PC-9 (cell line): ENCODE measurements around the gene ADM5.

Experiments used
- EZH2 ChIP-seq: fragments of 200-600 bp; sonication (generic); IDR thresholded peaks from 2 replicates; pipeline ENCODE4 v1.8.0; 2017; ENCODE audit warnings: antibody characterized with exemption, low read depth
- TF ChIP-seq, protein P1 (sequence below): fragments of 200-600 bp; sonication (generic); conservative IDR thresholded peaks from 2 replicates; pipeline ENCODE4 v1.6.1; 2017; ENCODE audit warnings: mixed run types, antibody characterized with exemption, mild to moderate bottlenecking, moderate library complexity

GRCh38 chr19:49687566-49688316 lies 1.7 kb upstream of the ADM5 start:
- TF ChIP-seq, protein P1, sequence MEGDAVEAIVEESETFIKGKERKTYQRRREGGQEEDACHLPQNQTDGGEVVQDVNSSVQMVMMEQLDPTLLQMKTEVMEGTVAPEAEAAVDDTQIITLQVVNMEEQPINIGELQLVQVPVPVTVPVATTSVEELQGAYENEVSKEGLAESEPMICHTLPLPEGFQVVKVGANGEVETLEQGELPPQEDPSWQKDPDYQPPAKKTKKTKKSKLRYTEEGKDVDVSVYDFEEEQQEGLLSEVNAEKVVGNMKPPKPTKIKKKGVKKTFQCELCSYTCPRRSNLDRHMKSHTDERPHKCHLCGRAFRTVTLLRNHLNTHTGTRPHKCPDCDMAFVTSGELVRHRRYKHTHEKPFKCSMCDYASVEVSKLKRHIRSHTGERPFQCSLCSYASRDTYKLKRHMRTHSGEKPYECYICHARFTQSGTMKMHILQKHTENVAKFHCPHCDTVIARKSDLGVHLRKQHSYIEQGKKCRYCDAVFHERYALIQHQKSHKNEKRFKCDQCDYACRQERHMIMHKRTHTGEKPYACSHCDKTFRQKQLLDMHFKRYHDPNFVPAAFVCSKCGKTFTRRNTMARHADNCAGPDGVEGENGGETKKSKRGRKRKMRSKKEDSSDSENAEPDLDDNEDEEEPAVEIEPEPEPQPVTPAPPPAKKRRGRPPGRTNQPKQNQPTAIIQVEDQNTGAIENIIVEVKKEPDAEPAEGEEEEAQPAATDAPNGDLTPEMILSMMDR = no peak
- no peak for TF ChIP-seq EZH2
